K562 (cell line): ENCODE data around the gene USP13.

Experiments
- BACH1 ChIP-seq: fragments of 200-800 bp; sonication (Bioruptor generic); IDR thresholded peaks from 2 replicates; pipeline ENCODE4 v1.6.1; 2016; ENCODE audit warnings: missing genetic modification characterization, missing compliant biosample characterization
- NCOR1 ChIP-seq: fragments of 450-650 bp; IDR thresholded peaks from 2 replicates; pipeline ENCODE4 v1.6.1; 2016; ENCODE audit warnings: mild to moderate bottlenecking, moderate library complexity
- NFE2L1 ChIP-seq: fragments of 450-650 bp; IDR thresholded peaks from 2 replicates; pipeline ENCODE4 v1.6.1; 2016; ENCODE audit warnings: missing genetic modification characterization, low read depth, mild to moderate bottlenecking, missing compliant biosample characterization, moderate library complexity, borderline replicate concordance
- NR2C2 ChIP-seq, 2 experiments: fragments of 200-800 bp in 1 of 2; sonication (Bioruptor generic) in 1 of 2; sonication (generic) in 1 of 2; formaldehyde crosslinking in 1 of 2; IDR thresholded peaks; 2 replicates each; pipeline versions ENCODE4 v1.6.1 to v1.8.0; 2016 to 2022; ENCODE audit warnings: mild to moderate bottlenecking in 1 of 2, missing compliant biosample characterization in 1 of 2, missing genetic modification characterization in 1 of 2, missing genetic modification reagents in 1 of 2
- RBM14 ChIP-seq: fragments of 200-400 bp; formaldehyde crosslinking; IDR thresholded peaks from 2 replicates; pipeline ENCODE4 v1.6.1; 2018; ENCODE audit warnings: low read depth, mild to moderate bottlenecking, low read length, moderate library complexity, borderline replicate concordance; ENCODE audit not compliant: insufficient read depth
- RCOR1 ChIP-seq, 2 experiments: IDR thresholded peaks; 2 replicates each; pipeline ENCODE4 v1.6.1; 2012; ENCODE audit warnings: low read depth in 2 of 2, low read length in 2 of 2, borderline replicate concordance in 1 of 2, improper control_type of control experiment in 1 of 2
- RNF2 ChIP-seq: sonication (generic); IDR thresholded peaks from 2 replicates; pipeline ENCODE4 v1.6.1; 2016
- SAFB2 ChIP-seq: fragments of 200-400 bp; formaldehyde crosslinking; IDR thresholded peaks from 2 replicates; pipeline ENCODE4 v1.6.1; 2018; ENCODE audit warnings: borderline replicate concordance, low read length, low read depth, moderate library complexity; ENCODE audit not compliant: severe bottlenecking
- SRSF7 ChIP-seq: fragments of 200-400 bp; formaldehyde crosslinking; optimal IDR thresholded peaks from 2 replicates; pipeline ENCODE3; 2017; ENCODE audit warnings: mild to moderate bottlenecking, low read depth, low read length
- TF ChIP-seq, protein P1 (sequence below), 3 experiments: IDR thresholded peaks in 2 of 3; conservative IDR thresholded peaks in 1 of 3; 2 replicates each; pipeline ENCODE4 v1.5.1; 2011 to 2012; ENCODE audit warnings: low read length in 3 of 3, mild to moderate bottlenecking in 3 of 3, control low read depth in 2 of 3, improper control_type of control experiment in 1 of 3, inconsistent platforms in 1 of 3, low read depth in 1 of 3, mixed read lengths in 1 of 3, moderate library complexity in 1 of 3; ENCODE audit not compliant: insufficient read depth in 2 of 3

DNA sequence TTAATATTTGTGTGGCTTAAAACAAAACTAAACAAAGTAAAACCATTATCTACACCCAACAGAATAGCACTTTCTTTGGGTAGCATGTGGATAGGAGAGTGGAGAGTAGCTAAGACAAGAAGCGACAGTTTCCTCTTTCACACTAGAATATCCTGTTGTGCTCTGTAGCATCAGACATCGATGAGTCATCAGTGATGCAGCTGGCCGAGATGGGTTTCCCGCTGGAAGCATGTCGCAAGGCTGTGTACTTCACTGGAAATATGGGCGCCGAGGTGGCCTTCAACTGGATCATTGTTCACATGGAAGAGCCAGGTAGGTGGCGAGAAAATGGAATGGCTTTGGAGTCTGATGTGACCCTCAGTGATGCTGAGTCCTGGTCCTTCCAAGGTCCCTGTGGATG, 108.1 kb downstream of the USP13 start:
- TF ChIP-seq, protein P1, sequence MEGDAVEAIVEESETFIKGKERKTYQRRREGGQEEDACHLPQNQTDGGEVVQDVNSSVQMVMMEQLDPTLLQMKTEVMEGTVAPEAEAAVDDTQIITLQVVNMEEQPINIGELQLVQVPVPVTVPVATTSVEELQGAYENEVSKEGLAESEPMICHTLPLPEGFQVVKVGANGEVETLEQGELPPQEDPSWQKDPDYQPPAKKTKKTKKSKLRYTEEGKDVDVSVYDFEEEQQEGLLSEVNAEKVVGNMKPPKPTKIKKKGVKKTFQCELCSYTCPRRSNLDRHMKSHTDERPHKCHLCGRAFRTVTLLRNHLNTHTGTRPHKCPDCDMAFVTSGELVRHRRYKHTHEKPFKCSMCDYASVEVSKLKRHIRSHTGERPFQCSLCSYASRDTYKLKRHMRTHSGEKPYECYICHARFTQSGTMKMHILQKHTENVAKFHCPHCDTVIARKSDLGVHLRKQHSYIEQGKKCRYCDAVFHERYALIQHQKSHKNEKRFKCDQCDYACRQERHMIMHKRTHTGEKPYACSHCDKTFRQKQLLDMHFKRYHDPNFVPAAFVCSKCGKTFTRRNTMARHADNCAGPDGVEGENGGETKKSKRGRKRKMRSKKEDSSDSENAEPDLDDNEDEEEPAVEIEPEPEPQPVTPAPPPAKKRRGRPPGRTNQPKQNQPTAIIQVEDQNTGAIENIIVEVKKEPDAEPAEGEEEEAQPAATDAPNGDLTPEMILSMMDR (IDR thresholded peaks at IDR 0.05 in 2 of 3, conservative IDR thresholded peaks at IDR 0.05 in 1 of 3; ENCODE audit: insufficient read depth in 2 of 3, low read depth in 1 of 3, low read length in 3 of 3) = no peak
- no peak for TF ChIP-seq NFE2L1 (tag)
- TF ChIP-seq SAFB2 = no peak
- TF ChIP-seq RNF2 = no peak
- no peak for TF ChIP-seq BACH1 (tag)
- TF ChIP-seq SRSF7 = no peak
- no peak for TF ChIP-seq NCOR1
- no peak for TF ChIP-seq RBM14
- TF ChIP-seq NR2C2 (CRISPR knock-in tag; IDR thresholded peaks at IDR 0.05) = no peak
- TF ChIP-seq NR2C2 (tag; IDR thresholded peaks at IDR 0.05) = no peak
- no peak for TF ChIP-seq RCOR1 (IDR thresholded peaks at IDR 0.05; ENCODE audit: borderline replicate concordance in 1 of 2, low read depth in 2 of 2, low read length in 2 of 2)
